Keratinocyte (primary cell): Measurements from ENCODE around the gene RNF115. TPM values are rescaled to one million over a fixed set of nuclear protein-coding genes. Genes with fewer than 3 reads are reported as not detected.

Experiments used
- DNase-seq: peaks from one replicate; pipeline ENCODE4 v3.0.0-alpha.2; 2011; ENCODE audit warnings: low read depth, missing footprints, low spot score
- FAIRE-seq: peaks from 2 replicates; lab custom pipeline; 2011; peaks lifted over from hg19 to GRCh38; lab: Jason Lieb, UNC
- H2AFZ ChIP-seq: 2 replicates; pipeline ENCODE4 v1.6.0; 2012; ENCODE audit warnings: low read length, control low read depth, inconsistent platforms; ENCODE audit not compliant: control insufficient read depth
- H3K27ac ChIP-seq: 2 replicates; pipeline ENCODE4 v1.5.1; 2011; ENCODE audit warnings: low read length; ENCODE audit not compliant: control insufficient read depth, insufficient read depth
- H3K27me3 ChIP-seq: 3 replicates; pipeline ENCODE4 v1.6.0; 2011; ENCODE audit warnings: low read length; ENCODE audit not compliant: control insufficient read depth, insufficient read depth; ENCODE audit errors: extremely low read depth
- H3K36me3 ChIP-seq, 2 experiments: 2 replicates in 1 of 2; 3 replicates in 1 of 2; pipeline ENCODE4 v1.5.1; 2011; ENCODE audit warnings: low read length in 2 of 2, mild to moderate bottlenecking in 1 of 2; ENCODE audit not compliant: control insufficient read depth in 2 of 2, insufficient read depth in 2 of 2; ENCODE audit errors: extremely low read depth in 1 of 2
- H3K4me1 ChIP-seq: 3 replicates; pipeline ENCODE4 v1.5.1; 2011; ENCODE audit warnings: low read length; ENCODE audit not compliant: control insufficient read depth, insufficient read depth; ENCODE audit errors: extremely low read depth
- H3K4me2 ChIP-seq: 3 replicates; pipeline ENCODE4 v1.6.0; 2011; ENCODE audit warnings: low read depth, low read length; ENCODE audit not compliant: control insufficient read depth, insufficient read depth; ENCODE audit errors: extremely low read depth
- H3K4me3 ChIP-seq, 3 experiments: fragments of 200-600 bp in 1 of 3; sonication (generic) in 1 of 3; 2 replicates in 2 of 3; 3 replicates in 1 of 3; pipeline ENCODE4 v1.5.1; 2011 to 2016; ENCODE audit warnings: low read length in 3 of 3, mild to moderate bottlenecking in 3 of 3, control low read depth in 2 of 3, inconsistent platforms in 1 of 3, low read depth in 1 of 3, mixed read lengths in 1 of 3, mixed run types in 1 of 3, moderate library complexity in 1 of 3; ENCODE audit not compliant: control insufficient read depth in 2 of 3, insufficient read depth in 2 of 3; ENCODE audit errors: extremely low read depth in 1 of 3
- H3K79me2 ChIP-seq: 2 replicates; pipeline ENCODE4 v1.6.0; 2012; ENCODE audit warnings: low read length; ENCODE audit not compliant: control insufficient read depth, insufficient read depth
- H3K9ac ChIP-seq: 3 replicates; pipeline ENCODE4 v1.6.0; 2011; ENCODE audit warnings: low read length; ENCODE audit not compliant: control insufficient read depth, insufficient read depth; ENCODE audit errors: extremely low read depth
- H3K9me1 ChIP-seq: 3 replicates; pipeline ENCODE4 v1.6.0; 2011; ENCODE audit warnings: low read length; ENCODE audit not compliant: control insufficient read depth, insufficient read depth; ENCODE audit errors: extremely low read depth
- H3K9me3 ChIP-seq: 2 replicates; pipeline ENCODE4 v1.5.1; 2012; ENCODE audit warnings: low read depth, low read length; ENCODE audit not compliant: control insufficient read depth
- H4K20me1 ChIP-seq: 3 replicates; pipeline ENCODE4 v1.6.0; 2011; ENCODE audit warnings: low read length; ENCODE audit not compliant: control insufficient read depth, insufficient read depth; ENCODE audit errors: extremely low read depth
- CTCF ChIP-seq, 3 experiments: IDR thresholded peaks in 1 of 3; conservative IDR thresholded peaks in 1 of 3; optimal IDR thresholded peaks in 1 of 3; 2 replicates in 2 of 3; 3 replicates in 1 of 3; pipeline versions ENCODE3 to v1.5.1; 2011; ENCODE audit warnings: low read length in 3 of 3, mild to moderate bottlenecking in 3 of 3, moderate library complexity in 2 of 3, control low read depth in 1 of 3, inconsistent platforms in 1 of 3; ENCODE audit not compliant: insufficient read depth in 2 of 3; ENCODE audit errors: extremely low read depth in 1 of 3
- EZH2 ChIP-seq: IDR thresholded peaks from one replicate; pipeline ENCODE4 v1.6.1; 2012; ENCODE audit warnings: inconsistent platforms, mild to moderate bottlenecking, low read length, moderate library complexity
- dilution Hi-C: fragments of 300-500 bp; cut with MboI; formaldehyde crosslinking; loops from one replicate; pipeline ENCODE4 v1.7.0; 2020; ENCODE audit warnings: low sequenced_read_pairs; ENCODE audit not compliant: extremely low pct_ligation_motif_present
- polyA plus RNA-seq, 5 experiments: library from polyadenylated mRNA; depleted of rRNA in 3 of 5; stranded (reverse) in 3 of 5; stranded (forward) in 1 of 5; unstranded in 1 of 5; fragments of >200 nt; gene quantifications; 1 replicate in 1 of 5; 2 replicates in 3 of 5; 3 replicates in 1 of 5; pipeline versions ENCODE4 v1.2.1 to v1.2.3, GENCODE V29; 2011 to 2012; ENCODE audit warnings: missing spikeins in 2 of 5, low read depth in 1 of 5, low replicate concordance in 1 of 5

The RNF115 gene
- polyA plus RNA-seq, 1 donor (not counting 4 experiments of a cell fraction or from before 2014, with no cell fraction given), result 10.1 TPM

DNA sequence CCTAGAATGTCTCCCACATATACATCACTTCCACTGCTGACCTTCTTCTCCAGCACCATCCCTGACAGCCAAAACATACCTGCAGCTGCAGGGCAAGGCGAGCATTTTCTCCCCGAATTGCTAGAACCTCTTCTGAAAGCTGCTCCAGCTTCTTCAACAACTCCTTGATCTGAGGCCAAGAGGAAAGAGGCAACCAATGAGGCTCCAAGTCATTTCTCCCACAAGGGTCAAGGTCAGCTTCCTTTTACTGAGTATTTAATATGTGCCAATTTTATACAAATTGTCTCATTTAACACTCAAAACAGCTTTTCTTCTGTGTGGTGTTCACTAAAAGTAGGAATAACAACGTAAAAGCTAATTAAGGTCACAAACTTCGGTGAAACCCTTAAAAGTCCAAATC lies 44.3 kb upstream of the RNF115 start:
- Histone ChIP-seq H3K9me3 (no peaks in the 10 kb centered on the region), H3K9me1 (no peaks in the 10 kb centered on the region), H3K9ac (no peak overlapping the region), H3K27ac (no peak overlapping the region), H3K4me2 (no peak overlapping the region), H3K27me3 (peaks cover 21% of the 10 kb centered on the region), H2AFZ (no peak overlapping the region), H3K4me3 (no peak overlapping the region), H3K79me2 (no peaks in the 10 kb centered on the region), H3K36me3 (no peaks in the 10 kb centered on the region), H3K4me1 (peaks cover 10% of the 10 kb centered on the region), H4K20me1 (no peaks in the 10 kb centered on the region)
- no peak for DNase-seq
- no peak for FAIRE-seq
- dilution Hi-C loops, result no loop called here
- no peak for TF ChIP-seq CTCF (optimal IDR thresholded peaks at IDR 0.05 in 1 of 3, IDR thresholded peaks at IDR 0.05 in 1 of 3, conservative IDR thresholded peaks at IDR 0.05 in 1 of 3; ENCODE audit: extremely low read depth in 1 of 3, insufficient read depth in 2 of 3, low read length in 3 of 3)

GRCh38 chr1:145863282-145864018 lies 39.6 kb upstream of the RNF115 start:
- H3K27ac ChIP-seq, result no peak overlapping the region
- H3K9me3 ChIP-seq, result no peaks in the 10 kb centered on the region
- FAIRE-seq (no peak), DNase-seq (no peak)
- no peak overlapping the region for H2AFZ ChIP-seq
- H3K79me2 ChIP-seq, result peaks cover under 1% of the 10 kb centered on the region
- no peak overlapping the region for H3K4me3 ChIP-seq
- peaks cover 11% of the 10 kb centered on the region for H3K27me3 ChIP-seq
- H4K20me1 ChIP-seq, result no peaks in the 10 kb centered on the region
- H3K36me3 ChIP-seq, result no peaks in the 10 kb centered on the region
- no peaks in the 10 kb centered on the region for H3K9me1 ChIP-seq
- H3K4me2 ChIP-seq, result no peak overlapping the region
- no peak overlapping the region for H3K9ac ChIP-seq
- dilution Hi-C loops, result no loop called here
- TF ChIP-seq CTCF (optimal IDR thresholded peaks at IDR 0.05 in 1 of 3, IDR thresholded peaks at IDR 0.05 in 1 of 3, conservative IDR thresholded peaks at IDR 0.05 in 1 of 3; ENCODE audit: extremely low read depth in 1 of 3, insufficient read depth in 2 of 3, low read length in 3 of 3) (no peak), EZH2 (no peak)
- H3K4me1 ChIP-seq, result peaks cover 5% of the 10 kb centered on the region
